ENCODE measurements around the gene SNRPE. TPM values are rescaled to one million over a fixed set of nuclear protein-coding genes. Genes with fewer than 3 reads are reported as not detected.

SNRPE gene
- total RNA-seq, 1 experiment from 2014 or later = 358 TPM

DNA sequence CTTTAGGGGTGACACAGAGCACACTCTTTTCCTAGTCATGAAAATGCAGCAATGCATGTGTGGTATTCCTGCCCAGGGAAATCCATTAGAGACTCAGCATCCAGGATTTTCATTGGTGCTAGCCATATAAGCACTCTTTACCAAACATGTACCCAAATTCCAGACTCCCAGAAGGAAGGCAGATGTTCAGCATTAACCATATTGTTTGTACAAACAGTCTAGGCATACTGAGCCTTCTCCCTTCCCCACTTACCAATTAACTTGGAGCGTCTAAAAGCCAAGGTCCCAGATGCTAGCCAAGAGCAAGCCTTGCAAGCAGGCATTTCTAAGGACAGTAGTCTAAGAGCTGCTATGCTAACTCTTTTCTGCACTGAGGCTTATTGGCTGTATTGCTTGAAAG, 38.1 kb upstream of the SNRPE start:
- no peaks in the 10 kb centered on the region for H3K4me1 ChIP-seq (ENCODE audit: insufficient read depth, low read length, poor library complexity, severe bottlenecking)
- TF ChIP-seq, protein P1, sequence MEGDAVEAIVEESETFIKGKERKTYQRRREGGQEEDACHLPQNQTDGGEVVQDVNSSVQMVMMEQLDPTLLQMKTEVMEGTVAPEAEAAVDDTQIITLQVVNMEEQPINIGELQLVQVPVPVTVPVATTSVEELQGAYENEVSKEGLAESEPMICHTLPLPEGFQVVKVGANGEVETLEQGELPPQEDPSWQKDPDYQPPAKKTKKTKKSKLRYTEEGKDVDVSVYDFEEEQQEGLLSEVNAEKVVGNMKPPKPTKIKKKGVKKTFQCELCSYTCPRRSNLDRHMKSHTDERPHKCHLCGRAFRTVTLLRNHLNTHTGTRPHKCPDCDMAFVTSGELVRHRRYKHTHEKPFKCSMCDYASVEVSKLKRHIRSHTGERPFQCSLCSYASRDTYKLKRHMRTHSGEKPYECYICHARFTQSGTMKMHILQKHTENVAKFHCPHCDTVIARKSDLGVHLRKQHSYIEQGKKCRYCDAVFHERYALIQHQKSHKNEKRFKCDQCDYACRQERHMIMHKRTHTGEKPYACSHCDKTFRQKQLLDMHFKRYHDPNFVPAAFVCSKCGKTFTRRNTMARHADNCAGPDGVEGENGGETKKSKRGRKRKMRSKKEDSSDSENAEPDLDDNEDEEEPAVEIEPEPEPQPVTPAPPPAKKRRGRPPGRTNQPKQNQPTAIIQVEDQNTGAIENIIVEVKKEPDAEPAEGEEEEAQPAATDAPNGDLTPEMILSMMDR (conservative IDR thresholded peaks at IDR 0.05; ENCODE audit: low read depth, low read length) = no peak
- no peak for TF ChIP-seq EZH2 (IDR thresholded peaks at IDR 0.05; ENCODE audit: borderline replicate concordance, low read depth, low read length, poor library complexity, severe bottlenecking)
- CTCF ChIA-PET = no interaction called here
- no peak overlapping the region for H3K27ac ChIP-seq (ENCODE audit: low read depth, low read length, poor library complexity, severe bottlenecking)
- BruUV-seq (replicated peaks) = no TSS peak
- H3K9me3 ChIP-seq (ENCODE audit: low read depth, low read length, poor library complexity, severe bottlenecking) = no peaks in the 10 kb centered on the region
- peaks cover 86% of the 10 kb centered on the region for H3K36me3 ChIP-seq (ENCODE audit: insufficient read depth, low read length, poor library complexity, severe bottlenecking)
- DNase-seq (ENCODE audit: low spot score) = no peak
- no peaks in the 10 kb centered on the region for H3K27me3 ChIP-seq (replicated peaks; ENCODE audit: insufficient read depth, low read depth, low read length, poor library complexity)
- intact Hi-C loops (cut with micrococcal nuclease; ENCODE audit: unreplicated experiment) = no loop called here
- POLR2A ChIA-PET (ENCODE audit: low non-redundant PET) = no interaction called here
- no peak overlapping the region for H3K4me3 ChIP-seq (ENCODE audit: low read depth, low read length, poor library complexity, severe bottlenecking)

DNA sequence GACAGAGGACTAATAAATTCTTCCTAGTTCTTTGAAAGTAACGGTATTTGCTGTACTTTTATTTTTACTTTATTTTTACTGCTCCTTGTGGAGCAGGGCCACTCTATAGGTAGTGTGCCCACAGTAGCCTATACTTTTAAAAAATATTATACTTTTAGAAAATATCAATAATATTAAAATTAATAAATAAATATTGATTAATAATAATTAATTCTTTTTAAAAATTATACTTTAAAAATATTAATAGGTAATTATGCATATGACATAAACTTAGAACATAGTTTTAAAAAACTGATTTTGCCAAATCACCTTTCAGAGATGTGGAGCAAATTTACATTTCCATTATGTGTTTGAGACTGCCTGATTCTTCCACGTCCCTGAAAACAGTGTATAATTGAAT, 35.2 kb upstream of the SNRPE start:
- ChIA-PET CTCF (interaction anchor here (0.5 kb wide), 1 partner anchor 35 kb away, joined by 3 read pairs; no protein-coding TSS in a partner anchor), POLR2A (ENCODE audit: low non-redundant PET) (no interaction called here)
- H3K9me3 ChIP-seq (ENCODE audit: low read depth, low read length, poor library complexity, severe bottlenecking) = no peaks in the 10 kb centered on the region
- no peak for DNase-seq (ENCODE audit: low spot score)
- H3K4me1 ChIP-seq (ENCODE audit: insufficient read depth, low read length, poor library complexity, severe bottlenecking) = no peaks in the 10 kb centered on the region
- BruUV-seq (replicated peaks) = no TSS peak
- intact Hi-C loops (cut with micrococcal nuclease; ENCODE audit: unreplicated experiment) = no loop called here
- TF ChIP-seq, protein P1 (conservative IDR thresholded peaks at IDR 0.05; ENCODE audit: low read depth, low read length) = no peak
- no peak for TF ChIP-seq EZH2 (IDR thresholded peaks at IDR 0.05; ENCODE audit: borderline replicate concordance, low read depth, low read length, poor library complexity, severe bottlenecking)
- peaks cover 87% of the 10 kb centered on the region for H3K36me3 ChIP-seq (ENCODE audit: insufficient read depth, low read length, poor library complexity, severe bottlenecking)
- H3K4me3 ChIP-seq (ENCODE audit: low read depth, low read length, poor library complexity, severe bottlenecking) = no peak overlapping the region
- no peaks in the 10 kb centered on the region for H3K27me3 ChIP-seq (replicated peaks; ENCODE audit: insufficient read depth, low read depth, low read length, poor library complexity)
- H3K27ac ChIP-seq (ENCODE audit: low read depth, low read length, poor library complexity, severe bottlenecking) = no peak overlapping the region

DNA sequence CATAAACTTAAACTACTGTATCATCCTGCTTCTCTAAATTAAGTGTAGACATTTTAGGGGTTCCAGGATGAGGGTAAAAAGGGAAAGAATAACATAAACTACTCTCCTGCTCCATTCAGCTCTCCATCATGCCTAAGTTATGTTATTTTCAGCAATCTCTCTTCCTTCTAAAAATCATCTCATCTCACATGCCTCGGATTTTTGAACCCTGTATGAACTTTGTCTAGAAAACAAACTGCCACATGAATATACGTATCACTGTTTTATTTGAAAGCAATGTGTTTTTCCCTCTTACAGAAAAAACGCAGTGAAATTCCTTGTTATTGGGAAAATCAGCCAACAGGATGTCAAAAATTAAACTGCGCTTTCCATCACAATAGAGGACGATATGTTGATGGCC, 33.4 kb upstream of the SNRPE start:
- TF ChIP-seq, protein P1 (conservative IDR thresholded peaks at IDR 0.05; ENCODE audit: low read depth, low read length) = no peak
- no peak for TF ChIP-seq EZH2 (IDR thresholded peaks at IDR 0.05; ENCODE audit: borderline replicate concordance, low read depth, low read length, poor library complexity, severe bottlenecking)
- ChIA-PET CTCF (no interaction called here), POLR2A (ENCODE audit: low non-redundant PET) (no interaction called here)
- DNase-seq (ENCODE audit: low spot score) = no peak
- BruUV-seq (replicated peaks) = no TSS peak
- Histone ChIP-seq H3K9me3 (ENCODE audit: low read depth, low read length, poor library complexity, severe bottlenecking) (no peaks in the 10 kb centered on the region), H3K4me3 (ENCODE audit: low read depth, low read length, poor library complexity, severe bottlenecking) (no peak overlapping the region), H3K36me3 (ENCODE audit: insufficient read depth, low read length, poor library complexity, severe bottlenecking) (peaks cover 87% of the 10 kb centered on the region), H3K27me3 (replicated peaks; ENCODE audit: insufficient read depth, low read depth, low read length, poor library complexity) (no peaks in the 10 kb centered on the region), H3K4me1 (ENCODE audit: insufficient read depth, low read length, poor library complexity, severe bottlenecking) (no peaks in the 10 kb centered on the region), H3K27ac (ENCODE audit: low read depth, low read length, poor library complexity, severe bottlenecking) (no peak overlapping the region)
- intact Hi-C loops (cut with micrococcal nuclease; ENCODE audit: unreplicated experiment) = no loop called here
